Naive thymus-derived CD4-positive, alpha-beta T cell (primary cell): ENCODE measurements around the gene GPAT3. TPM values are rescaled to one million over a fixed set of nuclear protein-coding genes. Genes with fewer than 3 reads are reported as not detected.
"Not testable (repeated sequence)": the region's sequence is repeated elsewhere in the genome, so short reads cannot be mapped to it uniquely, and the experiment has no call there.

Experiments used
- ATAC-seq: fragments of 150-1000 bp; cut with Tn5 transposase; 2 replicates; pipeline ENCODE4 v1.10.0; 2021; ENCODE audit warnings: mild to moderate bottlenecking, moderate library complexity
- CTCF ChIA-PET: fragments of 350-600 bp; sonication (Branson Sonifier 250); formaldehyde crosslinking; loops from one replicate; lab custom pipeline; 2021; ENCODE audit warnings: antibody characterized with exemption; lab: Charles Lee
- POLR2A ChIA-PET: fragments of 350-600 bp; sonication (Branson Sonifier 250); formaldehyde crosslinking; loops from one replicate; lab custom pipeline; 2021; ENCODE audit warnings: antibody characterized with exemption, inconsistent platforms; lab: Charles Lee
- DNase-seq, 9 donors: peaks; one replicate each; pipeline versions ENCODE4 v3.0.0 to v3.0.0-alpha.2; 2020 to 2022; ENCODE audit warnings: mixed read lengths in 1 of 9
- H3K27ac ChIP-seq: one replicate; pipeline ENCODE4 v1.7.0; 2013; ENCODE audit warnings: mild to moderate bottlenecking, low read depth, low read length, moderate library complexity
- H3K27me3 ChIP-seq, 2 donors: one replicate each; pipeline ENCODE4 v1.7.0; 2013; ENCODE audit warnings: low read length in 2 of 2, mild to moderate bottlenecking in 2 of 2, moderate library complexity in 2 of 2; ENCODE audit not compliant: control insufficient read depth in 2 of 2, insufficient read depth in 2 of 2
- H3K36me3 ChIP-seq, 3 experiments: 1 replicate in 2 of 3; 2 replicates in 1 of 3; pipeline ENCODE4 v1.7.0; 2013; ENCODE audit warnings: low read length in 3 of 3, mild to moderate bottlenecking in 3 of 3, moderate library complexity in 1 of 3; ENCODE audit not compliant: insufficient read depth in 3 of 3, control insufficient read depth in 2 of 3
- H3K4me1 ChIP-seq, 2 donors: one replicate each; pipeline ENCODE4 v1.7.0; 2013; ENCODE audit warnings: low read length in 2 of 2, mild to moderate bottlenecking in 2 of 2, moderate library complexity in 1 of 2; ENCODE audit not compliant: control insufficient read depth in 2 of 2, insufficient read depth in 2 of 2
- H3K4me3 ChIP-seq: 2 replicates; pipeline ENCODE4 v1.7.0; 2013; ENCODE audit warnings: mild to moderate bottlenecking, low read length
- H3K9me3 ChIP-seq, 3 experiments: 1 replicate in 2 of 3; 2 replicates in 1 of 3; pipeline ENCODE4 v1.7.0; 2013; ENCODE audit warnings: low read length in 3 of 3; ENCODE audit not compliant: control insufficient read depth in 2 of 3
- H3K27ac Mint-ChIP-seq, 9 donors: one replicate each; pipeline ENCODE4 v1.8.0; 2020 to 2022; ENCODE audit warnings: mixed read lengths in 9 of 9, mild to moderate bottlenecking in 8 of 9, moderate library complexity in 5 of 9, inconsistent platforms in 2 of 9
- H3K27me3 Mint-ChIP-seq, 5 donors: one replicate each; pipeline ENCODE4 v1.8.0; 2021 to 2022; ENCODE audit warnings: mixed read lengths in 5 of 5, mild to moderate bottlenecking in 1 of 5
- H3K36me3 Mint-ChIP-seq, 5 donors: one replicate each; pipeline ENCODE4 v1.8.0; 2020 to 2022; ENCODE audit warnings: mixed read lengths in 5 of 5, mild to moderate bottlenecking in 3 of 5, inconsistent platforms in 1 of 5
- H3K4me1 Mint-ChIP-seq, 7 donors: one replicate each; pipeline ENCODE4 v1.8.0; 2020 to 2022; ENCODE audit warnings: mixed read lengths in 7 of 7, mild to moderate bottlenecking in 3 of 7, inconsistent platforms in 1 of 7
- H3K4me3 Mint-ChIP-seq, 10 donors: one replicate each; pipeline ENCODE4 v1.8.0; 2020 to 2022; ENCODE audit warnings: mild to moderate bottlenecking in 10 of 10, mixed read lengths in 10 of 10, moderate library complexity in 6 of 10, inconsistent platforms in 2 of 10
- H3K9me3 Mint-ChIP-seq, 11 donors: one replicate each; pipeline ENCODE4 v1.8.0; 2020 to 2022; ENCODE audit warnings: mixed read lengths in 11 of 11, mild to moderate bottlenecking in 4 of 11, inconsistent platforms in 1 of 11, moderate library complexity in 1 of 11
- intact Hi-C, 2 donors: fragments of 100-400 bp; cut with micrococcal nuclease; formaldehyde crosslinking; loops; one replicate each; pipeline ENCODE4 v1.15.1; 2023
- polyA plus RNA-seq, 2 donors: library from polyadenylated mRNA; unstranded; fragments of 300-500 nt; fragmentation: Illumina TruSeq; gene quantifications; one replicate each; pipeline ENCODE4 v1.2.3, GENCODE V29; 2021
- total RNA-seq, 6 experiments: library from RNA in 5 of 6; stranded (reverse) in 5 of 6; gene quantifications; 1 replicate in 5 of 6; 2 replicates in 1 of 6; pipeline ENCODE4 v1.2.3 and lab custom pipeline; 2021 to 2026

Gene GPAT3
- total and polyA plus RNA-seq, 7 experiments from 2014 or later = 1.5 to 14.6 (median 4.4) TPM

DNA sequence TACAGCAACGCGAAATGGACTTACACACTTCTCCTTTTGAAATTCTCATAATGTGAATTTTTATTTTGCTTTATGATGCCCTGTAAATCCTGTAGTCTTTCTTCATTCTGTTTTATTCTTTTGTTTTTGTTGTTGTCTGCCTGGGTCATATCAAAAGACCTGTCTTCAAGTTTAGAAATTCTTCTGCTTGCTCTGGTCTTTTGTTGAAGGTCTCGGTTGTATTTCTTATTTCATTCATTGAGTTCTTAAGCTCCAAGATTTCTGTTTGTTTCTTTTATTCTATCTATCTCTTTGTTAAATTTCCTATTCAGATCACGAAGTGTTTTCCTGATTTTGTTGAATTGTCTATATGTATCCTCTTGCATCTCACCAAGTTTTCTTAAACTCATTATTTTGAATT is 78.1 kb downstream of the GPAT3 start:
- ChIA-PET CTCF (no interaction called here), POLR2A (no interaction called here)
- Histone ChIP-seq H3K27me3 (no peaks in the 10 kb centered on the region), H3K27ac (no peak overlapping the region), H3K4me3 (no peak overlapping the region), H3K9me3 (peaks cover 0 to 22% (median 0%) of the 10 kb centered on the region in 3 experiments), H3K4me1 (no peaks in the 10 kb centered on the region), H3K36me3 (no peaks in the 10 kb centered on the region)
- no peak for ATAC-seq
- H3K27me3 Mint-ChIP-seq = peaks cover 13 to 52% (median 22%) of the 10 kb centered on the region in 5 donors
- H3K4me3 Mint-ChIP-seq = no peak overlapping the region
- no peaks in the 10 kb centered on the region for H3K4me1 Mint-ChIP-seq
- peaks cover 12 to 52% (median 30%) of the 10 kb centered on the region in 11 donors for H3K9me3 Mint-ChIP-seq
- DNase-seq = no peak
- no peak overlapping the region for H3K27ac Mint-ChIP-seq
- intact Hi-C loops = no loop called here
- H3K36me3 Mint-ChIP-seq = peaks cover 0 to 14% (median 10%) of the 10 kb centered on the region in 5 donors

DNA sequence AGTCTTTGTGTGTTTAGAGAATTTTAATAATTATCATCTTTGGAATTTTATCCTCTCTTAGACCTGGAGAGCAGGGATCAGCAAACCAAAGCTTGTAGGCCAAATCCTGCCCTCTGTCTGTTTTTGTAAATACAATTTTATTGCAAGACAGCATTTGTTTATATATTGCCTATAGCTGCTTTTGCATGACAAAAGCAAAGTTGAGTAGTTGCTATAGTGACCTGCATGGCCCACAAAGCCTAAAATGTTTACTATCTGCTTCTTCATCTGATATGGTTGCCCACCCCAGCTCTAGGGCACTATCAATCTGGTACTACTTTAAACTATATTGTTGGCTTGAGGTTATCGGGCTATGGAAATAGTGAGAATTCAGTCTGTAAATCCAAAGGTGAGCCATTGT is 80.3 kb downstream of the GPAT3 start:
- Histone ChIP-seq H3K36me3 (no peaks in the 10 kb centered on the region), H3K4me3 (no peak overlapping the region), H3K27ac (no peak overlapping the region), H3K4me1 (no peaks in the 10 kb centered on the region), H3K27me3 (no peaks in the 10 kb centered on the region), H3K9me3 (peaks cover 0 to 24% (median 0%) of the 10 kb centered on the region in 3 experiments)
- ATAC-seq (no peak), DNase-seq (no peak)
- Mint-ChIP-seq H3K27ac (no peak overlapping the region), H3K27me3 (peaks cover 15 to 61% (median 36%) of the 10 kb centered on the region in 5 donors), H3K9me3 (peaks cover 12 to 46% (median 31%) of the 10 kb centered on the region in 11 donors), H3K4me3 (no peak overlapping the region), H3K36me3 (peaks cover 0 to 19% (median 10%) of the 10 kb centered on the region in 5 donors), H3K4me1 (peaks cover 0 to 3% (median 0%) of the 10 kb centered on the region in 7 donors)
- ChIA-PET POLR2A (no interaction called here), CTCF (no interaction called here)
- intact Hi-C loops = no loop called here

DNA sequence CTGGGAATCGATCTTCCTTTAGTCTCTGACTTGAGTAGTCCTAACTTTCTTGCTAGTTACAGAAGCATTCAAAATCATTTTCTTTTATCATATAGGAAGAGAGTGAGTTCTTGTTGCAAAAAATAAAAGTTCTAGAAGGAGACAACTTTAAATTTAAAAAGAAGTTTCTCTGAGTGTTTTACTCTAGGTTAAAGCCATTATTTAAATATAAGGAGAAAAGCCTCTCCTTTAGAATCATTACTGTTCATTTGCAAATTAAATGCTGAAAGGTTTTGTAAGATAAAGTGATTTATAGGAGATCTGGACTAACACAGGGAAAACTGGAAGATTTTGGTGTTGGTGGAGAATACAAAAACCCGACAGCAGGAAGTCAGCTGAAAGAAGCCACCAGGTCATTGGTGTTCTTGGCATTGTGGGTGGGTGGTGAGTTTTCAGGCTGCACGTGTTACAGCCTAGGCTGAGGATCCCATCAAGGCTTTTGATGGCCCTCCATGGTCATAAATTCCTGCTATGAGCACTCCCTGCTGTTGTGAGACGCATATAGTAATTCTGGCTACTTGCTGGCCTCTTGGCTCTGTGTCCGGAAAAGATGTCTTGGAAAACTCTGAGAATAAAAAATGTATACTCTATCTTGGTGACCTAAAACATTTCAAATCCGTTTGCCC is 81.6 kb downstream of the GPAT3 start:
- no peak for ATAC-seq
- no peaks in the 10 kb centered on the region for H3K36me3 ChIP-seq
- H3K4me3 ChIP-seq = no peak overlapping the region
- no peak overlapping the region for H3K4me3 Mint-ChIP-seq
- no peaks in the 10 kb centered on the region for H3K4me1 ChIP-seq
- POLR2A ChIA-PET = no interaction called here
- CTCF ChIA-PET = no interaction called here
- intact Hi-C loops = no loop called here
- no peak for DNase-seq
- no peak overlapping the region for H3K27ac ChIP-seq
- H3K27ac Mint-ChIP-seq = no peak overlapping the region
- H3K9me3 Mint-ChIP-seq = peaks cover 17 to 44% (median 36%) of the 10 kb centered on the region in 11 donors
- H3K36me3 Mint-ChIP-seq = peaks cover 0 to 26% (median 17%) of the 10 kb centered on the region in 5 donors
- peaks cover 0 to 28% (median 0%) of the 10 kb centered on the region in 3 experiments for H3K9me3 ChIP-seq
- no peaks in the 10 kb centered on the region for H3K27me3 ChIP-seq
- H3K27me3 Mint-ChIP-seq = peaks cover 12 to 63% (median 45%) of the 10 kb centered on the region in 5 donors
- peaks cover 0 to 3% (median 0%) of the 10 kb centered on the region in 7 donors for H3K4me1 Mint-ChIP-seq

DNA sequence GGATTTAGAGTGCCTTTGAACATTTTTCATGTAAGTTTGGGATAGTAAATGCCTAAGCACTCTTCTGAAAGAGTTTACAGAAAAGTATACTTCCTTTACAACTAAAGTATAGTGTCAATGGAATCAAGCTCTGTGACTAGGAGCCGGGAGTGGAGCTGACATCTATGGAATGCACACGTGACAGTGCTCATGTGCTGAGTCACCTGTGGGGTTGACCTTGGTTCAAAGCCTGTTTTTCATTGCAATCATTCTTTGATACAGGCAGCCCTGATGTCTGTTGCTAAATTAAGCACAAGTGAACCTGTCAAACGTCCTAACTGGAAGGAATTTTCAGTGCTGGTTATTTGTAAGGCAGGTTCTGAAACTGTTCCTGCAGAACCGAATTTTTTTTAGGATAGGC is 82.5 kb downstream of the GPAT3 start:
- POLR2A ChIA-PET = no interaction called here
- H3K27me3 Mint-ChIP-seq = peaks cover 12 to 58% (median 42%) of the 10 kb centered on the region in 5 donors
- no peaks in the 10 kb centered on the region for H3K4me1 ChIP-seq

DNA sequence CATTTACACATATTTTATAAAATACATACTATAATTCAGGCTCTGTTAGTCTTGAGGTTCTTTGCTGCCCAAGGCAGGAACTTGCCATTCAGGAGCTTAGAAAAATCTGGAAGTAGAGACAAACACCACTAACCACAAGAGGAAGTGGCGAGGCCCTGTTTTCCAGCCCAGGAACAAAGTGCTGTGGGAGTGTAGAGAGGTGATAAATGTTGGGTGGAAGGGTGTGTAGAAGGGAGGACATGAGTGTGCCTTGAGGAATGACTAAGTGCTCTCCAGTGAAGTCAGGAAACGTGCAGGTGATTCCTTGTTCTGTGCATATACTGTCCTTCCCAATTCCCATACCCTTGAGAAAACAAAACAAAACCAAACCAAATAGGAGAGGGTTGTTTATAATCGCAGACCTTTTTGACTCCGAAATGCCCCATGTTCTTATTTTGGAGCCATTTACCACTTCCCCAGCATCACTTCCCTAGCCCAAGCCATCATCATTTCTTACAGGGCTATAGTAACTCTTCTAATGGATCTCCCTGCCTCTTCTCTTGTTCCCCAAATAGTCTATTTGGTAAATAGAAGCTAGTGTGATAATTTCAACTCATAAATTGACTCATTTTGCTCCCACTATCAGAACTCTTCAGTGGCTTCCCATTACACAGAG is 83.2 kb downstream of the GPAT3 start:
- Mint-ChIP-seq H3K27ac (no peak overlapping the region), H3K36me3 (peaks cover 0 to 15% (median 9%) of the 10 kb centered on the region in 5 donors), H3K27me3 (peaks cover 12 to 53% (median 37%) of the 10 kb centered on the region in 5 donors), H3K4me1 (peaks cover 0 to 3% (median 0%) of the 10 kb centered on the region in 7 donors), H3K9me3 (peaks cover 11 to 41% (median 24%) of the 10 kb centered on the region in 11 donors), H3K4me3 (no peak overlapping the region)
- intact Hi-C loops = no loop called here
- Histone ChIP-seq H3K4me1 (no peaks in the 10 kb centered on the region), H3K4me3 (no peak overlapping the region), H3K27ac (no peak overlapping the region), H3K27me3 (no peaks in the 10 kb centered on the region), H3K9me3 (peaks cover 0 to 26% (median 0%) of the 10 kb centered on the region in 3 experiments), H3K36me3 (no peaks in the 10 kb centered on the region)
- POLR2A ChIA-PET = no interaction called here
- ATAC-seq (peak; percentile 46), DNase-seq (no peak)
- CTCF ChIA-PET = no interaction called here

More for the DNA sequence above, 82.5 kb downstream of the GPAT3 start:
- CTCF ChIA-PET = no interaction called here
- Histone ChIP-seq H3K4me3 (no peak overlapping the region), H3K27me3 (no peaks in the 10 kb centered on the region), H3K36me3 (no peaks in the 10 kb centered on the region), H3K9me3 (peaks cover 0 to 33% (median 0%) of the 10 kb centered on the region in 3 experiments), H3K27ac (no peak overlapping the region)
- ATAC-seq (no peak), DNase-seq (no peak)
- Mint-ChIP-seq H3K36me3 (peaks cover 0 to 21% (median 11%) of the 10 kb centered on the region in 5 donors), H3K9me3 (peaks cover 14 to 44% (median 30%) of the 10 kb centered on the region in 11 donors), H3K4me1 (peaks cover 0 to 3% (median 0%) of the 10 kb centered on the region in 7 donors), H3K27ac (no peak overlapping the region), H3K4me3 (no peak overlapping the region)
- intact Hi-C loops = no loop called here

DNA sequence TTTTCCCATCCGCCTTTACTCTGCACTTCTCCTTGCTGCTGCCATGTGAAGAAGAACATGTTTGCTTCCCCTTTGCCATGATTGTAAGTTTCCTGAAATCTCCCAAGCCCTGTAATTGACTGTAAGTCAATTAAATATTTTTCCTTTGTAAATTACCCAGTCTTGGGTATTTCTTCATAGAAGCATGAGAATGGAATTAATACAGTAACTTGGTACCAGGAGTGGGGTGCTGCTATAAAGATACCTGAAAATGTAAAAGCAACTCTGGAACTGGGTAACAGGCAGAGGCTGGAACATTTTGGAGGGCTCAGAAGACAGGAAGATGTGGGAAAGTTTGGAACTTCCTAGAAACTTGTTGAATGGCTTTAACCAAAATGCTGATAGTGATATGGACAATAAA is 86.2 kb downstream of the GPAT3 start:
- H3K27ac Mint-ChIP-seq, H3K27me3 ChIP-seq, intact Hi-C loops, DNase-seq, POLR2A ChIA-PET, H3K27ac ChIP-seq, H3K4me1 ChIP-seq, H3K4me3 Mint-ChIP-seq, H3K4me1 Mint-ChIP-seq, CTCF ChIA-PET, H3K36me3 ChIP-seq, ATAC-seq, H3K4me3 ChIP-seq: not testable (repeated sequence)
- Mint-ChIP-seq H3K36me3 (peaks cover 0 to 12% (median 7%) of the 10 kb centered on the region in 5 donors), H3K9me3 (peaks cover 6 to 34% (median 17%) of the 10 kb centered on the region in 11 donors), H3K27me3 (peaks cover 20 to 69% (median 42%) of the 10 kb centered on the region in 5 donors)
- peaks cover 0 to 12% (median 0%) of the 10 kb centered on the region in 3 experiments for H3K9me3 ChIP-seq
